HG03064 (cell line): ENCODE results near the gene UGT1A10.
"Not testable (repeated sequence)": the region's sequence is repeated elsewhere in the genome, so short reads cannot be mapped to it uniquely, and the experiment has no call there.

Experiments
- ATAC-seq: cut with Tn5 transposase; IDR thresholded peaks from one replicate; pipeline ENCODE4 v1.9.1; 2021; ENCODE audit warnings: low read depth; ENCODE audit not compliant: unreplicated experiment

UGT1A10 gene

DNA sequence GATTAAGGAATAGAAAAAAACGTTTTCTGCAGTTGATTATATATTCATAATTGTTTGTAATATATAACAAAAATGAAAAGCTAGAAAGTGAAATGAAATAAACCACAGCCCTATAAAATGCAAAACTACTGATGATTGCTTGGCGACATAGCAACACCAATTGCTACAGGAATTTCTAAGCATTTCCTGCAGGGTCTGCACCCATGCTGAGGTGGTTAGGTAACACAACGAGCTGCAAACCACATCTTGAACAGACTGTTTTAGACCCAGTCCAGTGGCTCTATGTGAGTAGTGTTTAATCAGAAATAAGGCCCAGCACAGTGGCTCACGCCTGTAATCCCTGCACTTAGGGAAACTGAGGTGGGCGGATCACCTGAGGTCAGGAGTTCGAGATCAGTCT, 18.3 kb downstream of the UGT1A10 start:
- ATAC-seq, result no peak

DNA sequence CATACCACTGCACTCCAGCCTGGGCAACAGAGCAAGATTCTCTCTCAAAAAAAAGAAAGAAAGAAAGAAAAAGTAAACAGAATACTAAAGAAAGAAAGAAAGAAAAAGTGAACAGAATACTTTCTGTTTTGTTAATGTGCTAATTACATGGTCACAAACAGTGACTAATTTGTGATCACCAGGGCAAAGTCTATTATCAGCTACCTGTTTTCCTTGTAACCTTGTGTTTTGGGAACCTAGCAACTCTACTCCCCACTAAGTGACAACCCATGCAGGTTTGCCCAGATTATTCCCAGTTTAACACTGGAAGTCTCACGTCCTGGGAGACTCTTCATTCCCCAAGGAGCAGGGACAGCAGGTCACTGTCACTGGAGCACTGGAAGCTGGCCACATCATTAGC, 18.8 kb downstream of the UGT1A10 start:
- ATAC-seq, result no peak

GRCh38 chr2:233655943-233656342, 19.7 kb downstream of the UGT1A10 start:
- ATAC-seq, result not testable (repeated sequence)

DNA sequence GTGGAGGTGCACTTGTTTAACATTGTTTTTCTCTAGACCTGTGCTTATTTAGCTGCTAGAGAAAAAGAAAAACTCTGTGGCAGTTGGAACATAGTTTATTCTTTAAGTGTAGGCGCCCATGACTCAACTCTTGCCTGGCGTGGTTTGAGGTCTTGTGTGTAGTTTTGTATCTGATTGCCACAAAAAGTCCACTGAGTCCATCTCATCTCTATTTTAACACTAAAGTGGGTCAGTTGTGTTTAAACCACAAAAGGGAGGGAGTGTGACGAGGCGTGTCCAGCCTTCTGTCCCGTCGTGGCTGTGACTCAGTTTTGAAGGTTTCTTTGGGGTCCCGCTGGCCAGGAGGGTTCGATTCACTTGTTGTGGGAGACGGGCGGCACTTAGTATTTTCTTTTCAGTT, 20.2 kb downstream of the UGT1A10 start:
- no peak for ATAC-seq

GRCh38 chr2:233658610-233659009, 22.4 kb downstream of the UGT1A10 start:
- no peak for ATAC-seq

DNA sequence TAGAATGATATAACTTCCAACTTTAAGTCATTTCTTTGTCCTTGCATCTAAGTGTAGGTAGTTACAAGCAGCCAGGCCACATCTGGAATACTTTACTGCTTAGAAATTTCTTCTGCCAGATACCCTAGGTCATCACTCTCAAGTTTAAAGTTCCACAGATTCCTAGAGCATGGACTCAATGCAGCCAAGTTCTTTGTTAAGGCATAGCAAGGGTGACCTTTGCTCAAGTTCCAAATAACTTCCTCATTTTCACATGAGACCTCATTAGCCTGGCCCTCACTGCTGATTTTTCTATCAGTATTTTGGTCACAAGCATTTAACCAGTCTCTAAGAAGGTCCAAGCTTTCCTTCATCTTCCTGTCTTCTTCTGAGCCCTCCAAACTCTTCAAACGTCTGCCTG, 27.7 kb downstream of the UGT1A10 start:
- ATAC-seq, result no peak

- ATAC-seq, result no peak
These were observed 32.5 kb downstream of the UGT1A10 start for GRCh38 chr2:233668605-233669260.

DNA sequence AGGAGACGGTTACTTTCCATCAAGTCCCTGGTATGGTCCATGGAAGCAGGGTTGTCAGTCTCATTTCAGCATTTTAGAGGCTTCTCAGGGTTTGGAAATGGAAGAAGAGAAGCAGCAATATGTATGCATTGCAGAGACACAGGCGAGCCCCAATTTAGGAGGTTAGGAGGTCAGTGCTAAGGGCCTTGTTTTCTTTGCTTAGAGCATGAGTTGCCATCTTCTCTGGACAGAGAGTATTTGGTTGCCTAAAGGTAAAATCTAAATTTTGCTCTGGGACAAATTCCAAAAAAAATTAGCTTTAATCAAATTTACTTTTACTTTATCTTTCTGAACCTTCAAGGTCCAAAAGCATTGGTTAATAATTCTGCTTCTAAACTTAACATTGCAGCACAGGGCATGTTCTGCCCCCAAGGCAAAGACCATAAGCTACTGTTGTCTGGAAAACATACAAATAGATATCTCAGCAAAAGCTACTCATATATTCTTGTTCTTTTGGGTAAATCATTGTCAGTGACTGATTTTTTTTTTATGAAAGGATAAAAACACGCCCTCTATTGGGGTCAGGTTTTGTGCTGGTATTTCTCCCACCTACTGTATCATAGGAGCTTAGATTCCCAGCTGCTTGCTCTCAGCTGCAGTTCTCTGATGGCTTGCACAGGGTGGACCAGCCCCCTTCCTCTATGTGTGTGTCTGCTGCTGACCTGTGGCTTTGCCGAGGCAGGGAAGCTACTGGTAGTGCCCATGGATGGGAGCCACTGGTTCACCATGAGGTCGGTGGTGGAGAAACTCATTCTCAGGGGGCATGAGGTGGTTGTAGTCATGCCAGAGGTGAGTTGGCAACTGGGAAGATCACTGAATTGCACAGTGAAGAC, 35.3 kb downstream of the UGT1A10 start, which contains the start of gene UGT1A9:
Gene UGT1A9, plus strand, starts transcription at position 609 of the 872 bp plus-strand sequence. Its CDS starts 37 bp downstream, at position 646.
- no peak for ATAC-seq

GRCh38 chr2:233672886-233673285, 36.6 kb downstream of the UGT1A10 start:
- ATAC-seq, result no peak

GRCh38 chr2:233673896-233674295, 37.6 kb downstream of the UGT1A10 start:
- ATAC-seq, result no peak

GRCh38 chr2:233674314-233674713, 38.1 kb downstream of the UGT1A10 start:
- ATAC-seq, result no peak

DNA sequence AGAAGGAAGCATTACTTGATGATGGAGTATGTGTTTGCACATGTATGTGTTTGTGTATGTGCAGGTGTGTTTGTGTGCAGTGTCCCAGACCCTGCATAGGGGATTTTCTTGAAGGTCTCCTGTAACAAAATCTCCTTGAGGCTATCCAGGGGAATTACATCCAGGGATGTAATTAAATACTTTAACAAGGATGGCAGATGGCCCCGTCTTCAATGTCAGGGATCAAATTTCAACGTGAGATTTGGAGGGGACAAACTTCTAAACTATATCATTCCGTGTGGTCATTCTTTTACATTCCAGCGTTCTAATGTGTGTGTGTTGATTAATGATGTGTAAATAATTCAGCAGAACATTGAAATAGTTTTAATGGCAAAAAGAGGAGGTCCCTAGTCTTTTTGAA, 38.7 kb downstream of the UGT1A10 start:
- no peak for ATAC-seq

DNA sequence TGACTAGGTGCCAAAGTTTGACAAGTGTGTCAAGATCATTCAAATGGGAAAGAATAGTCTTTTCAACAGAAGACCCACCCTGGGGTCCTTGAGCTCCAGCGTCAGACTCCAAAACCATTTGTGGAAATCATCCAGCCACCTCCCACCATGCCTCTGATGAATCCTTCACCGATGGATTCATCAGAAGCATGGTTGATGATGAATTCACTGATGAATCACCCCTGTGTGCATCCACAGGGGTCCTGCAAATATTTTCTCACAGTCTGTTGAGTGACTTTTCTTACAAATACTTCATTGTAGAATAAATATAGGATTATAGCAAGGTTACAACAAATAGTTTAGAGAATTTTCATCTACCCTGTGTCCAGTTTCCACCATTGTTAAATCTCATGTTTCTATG, 39.8 kb downstream of the UGT1A10 start:
- ATAC-seq, result no peak

DNA sequence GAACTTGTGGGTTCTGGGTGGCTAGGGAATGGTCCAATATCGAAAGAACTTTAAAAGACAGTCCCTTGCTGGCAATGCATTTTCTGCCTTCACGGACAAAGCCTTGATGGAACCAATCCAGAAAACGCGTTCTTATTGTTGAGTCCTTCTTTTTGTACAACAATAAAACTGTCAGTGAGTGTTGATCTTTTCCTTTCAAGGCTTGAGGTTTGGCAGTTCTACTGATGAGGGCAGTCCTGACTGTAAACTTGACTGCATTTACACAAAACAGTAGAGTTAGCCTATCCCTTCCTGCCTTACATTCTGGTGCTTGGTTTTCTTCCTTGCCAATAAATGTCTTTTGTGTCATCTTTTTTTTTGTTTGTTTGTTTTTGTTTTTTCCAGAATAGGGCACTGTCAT, 42.9 kb downstream of the UGT1A10 start:
- no peak for ATAC-seq

- ATAC-seq, result no peak
These were observed 44.3 kb downstream of the UGT1A10 start for GRCh38 chr2:233680361-233681045.

DNA sequence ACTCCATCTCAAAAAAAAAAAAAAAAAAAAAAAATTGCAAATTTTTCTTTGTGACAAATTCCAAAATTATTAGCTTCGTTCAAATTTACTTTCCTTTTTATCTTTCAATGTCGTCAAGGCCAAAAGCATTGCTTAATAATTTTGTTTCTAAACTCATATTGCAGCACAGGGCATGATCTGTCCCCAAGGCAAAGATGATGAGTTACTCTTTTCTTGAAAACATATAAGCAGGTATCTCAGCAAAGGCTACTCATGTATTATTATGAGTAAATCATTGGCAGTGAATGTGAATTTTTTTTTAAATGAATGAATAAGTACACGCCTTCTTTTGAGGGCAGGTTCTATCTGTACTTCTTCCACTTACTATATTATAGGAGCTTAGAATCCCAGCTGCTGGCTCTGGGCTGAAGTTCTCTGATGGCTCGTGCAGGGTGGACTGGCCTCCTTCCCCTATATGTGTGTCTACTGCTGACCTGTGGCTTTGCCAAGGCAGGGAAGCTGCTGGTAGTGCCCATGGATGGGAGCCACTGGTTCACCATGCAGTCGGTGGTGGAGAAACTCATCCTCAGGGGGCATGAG, 45.4 kb downstream of the UGT1A10 start, which contains the start of gene UGT1A7:
Gene UGT1A7, plus strand, starts transcription at position 381 of the 579 bp plus-strand sequence. Its CDS starts 37 bp downstream, at position 418.
- no peak for ATAC-seq

DNA sequence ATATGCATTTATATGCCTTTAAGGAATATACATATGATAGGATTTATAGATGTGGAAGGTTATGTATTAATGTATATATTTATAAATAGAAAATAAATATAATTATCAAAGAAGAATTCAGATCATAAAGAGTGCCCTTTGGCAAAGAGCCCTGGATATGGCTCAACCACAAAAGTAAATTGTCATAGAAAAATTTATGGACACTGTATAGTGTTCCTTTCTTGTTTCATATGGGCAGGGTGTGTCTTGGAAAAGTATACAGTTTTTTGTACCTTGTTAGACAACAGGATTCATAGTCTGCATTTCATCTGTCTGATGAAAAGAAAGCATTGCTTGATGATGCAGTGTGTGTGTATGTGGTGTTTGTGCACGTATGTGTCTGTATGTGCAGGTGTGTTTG, 48.4 kb downstream of the UGT1A10 start:
- no peak for ATAC-seq

DNA sequence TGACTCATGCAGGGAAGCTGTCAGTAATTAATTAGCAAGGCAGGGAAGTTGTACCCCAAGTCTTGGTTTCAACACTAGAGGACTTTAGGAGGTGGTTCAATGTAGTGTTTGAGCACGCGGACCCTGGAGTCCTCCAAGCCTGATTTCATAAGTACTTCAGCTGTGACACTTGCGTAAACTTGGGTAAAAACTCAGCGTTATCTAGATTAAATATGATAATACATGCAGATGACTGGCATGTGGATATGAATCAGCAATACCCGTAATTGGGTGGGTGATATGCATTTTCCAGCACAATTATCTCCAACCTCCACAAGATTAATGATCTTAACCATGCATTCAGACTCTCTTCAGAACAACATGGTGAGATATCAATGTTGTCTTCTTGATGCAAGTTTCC, 50.7 kb downstream of the UGT1A10 start:
- ATAC-seq, result no peak

DNA sequence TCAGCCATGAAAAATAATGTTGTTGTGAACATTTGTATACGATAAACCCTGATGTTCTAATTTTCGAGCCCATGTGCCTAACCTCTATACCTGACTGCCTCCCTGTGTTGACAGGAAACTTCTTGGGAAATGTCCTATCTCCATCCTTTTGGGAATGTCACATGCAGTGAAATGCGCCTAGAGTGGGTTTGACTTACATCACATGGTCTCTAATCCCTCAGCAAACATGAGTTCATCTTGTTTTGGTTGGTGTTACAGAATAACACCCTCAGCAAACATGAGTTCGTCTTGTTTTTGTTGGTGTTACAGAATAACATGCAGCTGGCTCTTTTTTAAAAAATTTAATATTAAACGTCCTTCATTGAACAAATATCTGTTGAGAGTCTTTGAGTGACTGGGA, 52.1 kb downstream of the UGT1A10 start:
- ATAC-seq, result no peak

DNA sequence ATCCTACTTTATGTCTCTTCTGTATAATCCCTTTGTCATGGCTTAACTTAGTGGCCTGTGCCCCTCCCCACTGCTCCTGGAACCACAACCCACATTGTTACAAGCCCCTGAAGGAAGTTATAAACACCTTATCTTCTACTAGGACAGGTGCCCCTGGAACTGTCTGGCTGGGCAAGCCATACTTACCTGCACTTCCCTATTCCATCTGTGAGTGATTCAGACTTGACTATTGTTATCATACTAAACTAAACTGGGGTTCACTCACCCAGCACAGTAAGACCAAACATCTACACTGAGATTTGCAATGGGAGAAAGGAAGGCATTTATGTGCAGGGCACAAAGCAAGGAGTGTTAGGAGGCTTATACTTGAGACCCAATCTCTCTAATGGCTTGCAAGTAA, 52.8 kb downstream of the UGT1A10 start:
- ATAC-seq, result no peak

- ATAC-seq, result no peak
These were observed 53.3 kb downstream of the UGT1A10 start for GRCh38 chr2:233689501-233689900.
